Measurements from ENCODE around the gene RGS6.

RGS6 gene

GRCh38 chr14:72254937-72255472 is 322.8 kb downstream of the RGS6 start:
- DNase-seq = no peak

- DNase-seq = no peak
Observed at GRCh38 chr14:72256055-72256454, 323.8 kb downstream of the RGS6 start.

GRCh38 chr14:72261068-72261467 is 328.8 kb downstream of the RGS6 start:
- no peak for DNase-seq

GRCh38 chr14:72262771-72263170 is 330.5 kb downstream of the RGS6 start:
- no peak for DNase-seq

GRCh38 chr14:72264716-72265115 is 332.5 kb downstream of the RGS6 start:
- no peak for DNase-seq

GRCh38 chr14:72270147-72270727 is 338.0 kb downstream of the RGS6 start:
- no peak for DNase-seq

GRCh38 chr14:72270749-72271148 is 338.5 kb downstream of the RGS6 start:
- DNase-seq = no peak

- DNase-seq = no peak
Observed at GRCh38 chr14:72275242-72275641, 343.0 kb downstream of the RGS6 start.

GRCh38 chr14:72278316-72278715 is 346.1 kb downstream of the RGS6 start:
- DNase-seq = no peak

- DNase-seq = no peak
Observed at GRCh38 chr14:72284176-72284575, 351.9 kb downstream of the RGS6 start.

GRCh38 chr14:72290241-72290640 is 358.0 kb downstream of the RGS6 start:
- no peak for DNase-seq

GRCh38 chr14:72291908-72292688 is 359.9 kb downstream of the RGS6 start:
- no peak for DNase-seq

GRCh38 chr14:72292689-72293024 is 360.4 kb downstream of the RGS6 start:
- no peak for DNase-seq

GRCh38 chr14:72301352-72301751 is 369.1 kb downstream of the RGS6 start:
- no peak for DNase-seq

- DNase-seq = no peak
Observed at GRCh38 chr14:72303930-72304329, 371.7 kb downstream of the RGS6 start.

GRCh38 chr14:72305561-72305960 is 373.3 kb downstream of the RGS6 start:
- no peak for DNase-seq

GRCh38 chr14:72308967-72309485 is 376.8 kb downstream of the RGS6 start:
- DNase-seq = no peak

GRCh38 chr14:72311116-72311515 is 378.9 kb downstream of the RGS6 start:
- no peak for DNase-seq

GRCh38 chr14:72311516-72311915 is 379.3 kb downstream of the RGS6 start:
- no peak for DNase-seq

GRCh38 chr14:72314808-72315435 is 382.7 kb downstream of the RGS6 start:
- DNase-seq = no peak

- DNase-seq = no peak
Observed at GRCh38 chr14:72315714-72316113, 383.5 kb downstream of the RGS6 start.

- no peak for DNase-seq
Observed at GRCh38 chr14:72318648-72319047, 386.4 kb downstream of the RGS6 start.

- no peak for DNase-seq
Observed at GRCh38 chr14:72332046-72332445, 399.8 kb downstream of the RGS6 start.

- DNase-seq = no peak
Observed at GRCh38 chr14:72332871-72333270, 400.6 kb downstream of the RGS6 start.

All from cerebellar nuclear complex (tissue), 1 donor.